DLD1 (cell line): Measurements from ENCODE around the gene KRTAP4-12.
"Not testable (repeated sequence)": the region's sequence is repeated elsewhere in the genome, so short reads cannot be mapped to it uniquely, and the experiment has no call there.

ENCODE experiments used
- in situ Hi-C: cut with HindIII; loops from 2 replicates; pipeline ENCODE4 v1.10.0; 2017; ENCODE audit warnings: low sequenced_read_pairs

The KRTAP4-12 gene

GRCh38 chr17:41127371-41127770 is 3.4 kb upstream of the KRTAP4-12 start:
- in situ Hi-C loops, result no loop called here

DNA sequence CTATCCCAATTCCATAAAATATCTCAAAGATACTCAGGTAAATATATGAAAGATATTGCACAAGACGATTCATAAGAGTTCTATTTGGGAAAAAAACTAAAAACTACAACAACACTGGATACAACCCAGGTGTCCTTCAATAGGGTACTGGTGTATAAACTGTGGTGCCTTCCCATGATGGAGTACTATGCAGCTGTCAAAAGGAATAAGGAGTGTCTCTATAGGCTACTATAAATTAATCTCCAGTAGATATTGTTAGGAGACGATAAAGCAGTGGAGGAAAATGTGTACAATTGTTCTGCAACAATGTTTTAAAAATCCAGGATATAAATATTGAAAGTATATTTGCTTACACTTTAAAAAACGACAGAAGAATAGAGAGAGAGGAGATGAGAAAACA is 2.4 kb upstream of the KRTAP4-12 start:
- in situ Hi-C loops, result no loop called here

- in situ Hi-C loops, result no loop called here
Observed at GRCh38 chr17:41125064-41125463, 1.1 kb upstream of the KRTAP4-12 start.

- in situ Hi-C loops, result not testable (repeated sequence)
Observed at GRCh38 chr17:41123292-41123990, 541 bp downstream of the KRTAP4-12 start.

DNA sequence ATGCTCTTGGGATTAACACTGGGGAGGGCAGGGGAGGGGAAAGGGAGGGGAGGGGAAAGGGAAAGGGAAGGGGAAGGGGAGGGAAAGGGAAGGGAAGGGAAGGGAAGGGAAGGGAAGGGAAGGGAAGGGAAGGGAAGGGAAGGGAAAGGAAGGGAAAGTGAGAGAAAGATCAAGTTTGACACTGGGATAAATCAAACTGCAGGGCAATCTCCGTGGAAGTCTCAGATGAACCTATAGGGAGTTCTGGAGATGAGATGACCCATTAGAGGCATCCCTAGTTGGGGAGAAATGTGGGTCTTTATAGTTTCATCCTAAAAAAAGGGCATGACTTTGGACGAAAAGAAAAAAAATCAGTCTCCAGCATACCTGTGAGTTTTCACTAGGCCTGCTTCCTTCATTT is 2.2 kb downstream of the KRTAP4-12 start:
- in situ Hi-C loops, result no loop called here

GRCh38 chr17:41119696-41120690 is 4.0 kb downstream of the KRTAP4-12 start:
- in situ Hi-C loops, result not testable (repeated sequence)

DNA sequence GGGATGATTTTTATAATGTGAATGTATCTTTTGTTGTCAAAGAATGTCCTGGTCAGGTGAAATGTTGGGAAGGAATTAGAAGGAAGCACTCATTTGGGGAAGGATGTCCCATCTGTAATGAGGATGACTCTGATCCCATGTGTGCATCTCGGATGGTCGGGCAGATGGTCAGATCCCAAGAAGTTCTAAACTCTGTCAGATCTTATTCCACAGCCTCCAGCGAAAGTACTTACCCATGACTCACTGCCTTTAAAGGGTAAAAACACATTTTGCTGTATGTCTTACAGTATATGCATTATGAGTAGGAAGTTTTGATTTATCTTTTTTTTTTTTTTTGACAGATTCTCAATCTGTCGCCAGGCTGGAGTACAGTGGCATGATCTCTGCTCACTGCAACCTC is 5.3 kb downstream of the KRTAP4-12 start:
- in situ Hi-C loops, result no loop called here

GRCh38 chr17:41117846-41118386 is 6.1 kb downstream of the KRTAP4-12 start, which contains the start of gene KRTAP4-11:
Gene KRTAP4-11, minus strand, starts transcription at chr17:41118373. Its CDS starts 58 bp downstream, at chr17:41118315.
- in situ Hi-C loops, result not testable (repeated sequence)

DNA sequence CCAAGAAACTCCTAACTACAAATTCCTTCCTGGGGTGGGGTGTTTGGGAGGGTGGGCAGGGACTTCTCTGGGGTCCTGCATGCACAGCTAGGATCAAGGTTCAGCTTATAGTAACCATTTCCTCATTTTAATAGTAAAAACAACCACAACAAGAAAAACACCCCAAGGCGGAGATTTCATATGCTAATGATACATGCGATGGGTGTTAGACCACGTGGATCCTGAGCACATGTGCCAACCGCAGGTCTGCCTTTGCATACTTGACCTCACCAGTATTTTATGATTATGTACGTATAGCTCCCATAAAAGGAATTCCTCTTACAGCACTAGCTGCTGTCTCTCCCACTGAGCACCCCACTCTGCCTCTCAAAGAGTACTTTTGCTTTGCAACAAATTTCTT is 7.7 kb downstream of the KRTAP4-12 start:
- in situ Hi-C loops, result no loop called here

- in situ Hi-C loops, result no loop called here
Observed at GRCh38 chr17:41111151-41111885, 12.7 kb downstream of the KRTAP4-12 start.

GRCh38 chr17:41108728-41109386 is 15.1 kb downstream of the KRTAP4-12 start:
- in situ Hi-C loops, result not testable (repeated sequence)

GRCh38 chr17:41107941-41108450 is 16.0 kb downstream of the KRTAP4-12 start:
- in situ Hi-C loops, result no loop called here

DNA sequence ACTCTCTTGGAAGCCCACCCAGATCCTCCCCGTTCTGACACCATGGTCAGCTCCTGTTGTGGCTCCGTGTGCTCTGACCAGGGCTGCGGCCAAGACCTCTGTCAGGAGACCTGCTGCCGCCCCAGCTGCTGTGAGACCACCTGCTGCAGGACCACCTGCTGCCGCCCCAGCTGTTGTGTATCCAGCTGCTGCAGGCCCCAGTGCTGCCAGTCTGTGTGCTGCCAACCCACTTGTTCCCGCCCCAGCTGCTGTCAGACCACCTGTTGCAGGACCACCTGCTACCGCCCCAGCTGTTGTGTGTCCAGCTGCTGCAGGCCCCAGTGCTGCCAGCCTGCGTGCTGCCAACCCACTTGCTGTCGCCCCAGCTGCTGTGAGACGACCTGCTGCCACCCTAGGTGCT is 18.6 kb downstream of the KRTAP4-12 start, which contains the start of gene KRTAP4-9:
Gene KRTAP4-9 (plus strand): TSS at position 43 of the 400 bp plus-strand sequence. CDS start 0 bp downstream, at position 43.
- in situ Hi-C loops, result not testable (repeated sequence)

GRCh38 chr17:41104386-41105038 is 19.5 kb downstream of the KRTAP4-12 start:
- in situ Hi-C loops, result not testable (repeated sequence)

DNA sequence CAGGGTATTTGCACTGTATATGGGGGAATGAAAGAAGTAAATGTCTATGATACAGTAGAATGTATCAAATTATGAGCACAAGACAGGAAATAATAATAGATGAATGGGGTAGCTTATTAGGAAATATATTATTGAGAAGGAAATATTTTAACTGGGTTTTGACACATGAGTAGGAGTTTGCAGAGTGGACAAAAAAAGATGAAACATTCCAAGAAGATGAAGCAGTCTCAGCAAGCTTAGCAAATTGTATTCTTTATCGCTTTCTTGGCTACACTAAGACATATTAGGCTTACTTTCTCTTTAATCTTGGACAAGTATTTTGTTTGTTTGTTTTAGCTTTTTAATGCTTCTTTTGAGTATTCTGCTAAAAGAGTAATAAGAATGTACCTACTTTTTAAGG is 20.1 kb downstream of the KRTAP4-12 start:
- in situ Hi-C loops, result no loop called here

- in situ Hi-C loops, result no loop called here
Observed at GRCh38 chr17:41101586-41102259, 22.3 kb downstream of the KRTAP4-12 start, which contains the start of gene KRTAP4-16. Gene KRTAP4-16, minus strand, starts transcription at chr17:41102209. Its CDS starts 0 bp downstream, at chr17:41102209.

- in situ Hi-C loops, result not testable (repeated sequence)
Observed at GRCh38 chr17:41099682-41100480, 24.1 kb downstream of the KRTAP4-12 start.

DNA sequence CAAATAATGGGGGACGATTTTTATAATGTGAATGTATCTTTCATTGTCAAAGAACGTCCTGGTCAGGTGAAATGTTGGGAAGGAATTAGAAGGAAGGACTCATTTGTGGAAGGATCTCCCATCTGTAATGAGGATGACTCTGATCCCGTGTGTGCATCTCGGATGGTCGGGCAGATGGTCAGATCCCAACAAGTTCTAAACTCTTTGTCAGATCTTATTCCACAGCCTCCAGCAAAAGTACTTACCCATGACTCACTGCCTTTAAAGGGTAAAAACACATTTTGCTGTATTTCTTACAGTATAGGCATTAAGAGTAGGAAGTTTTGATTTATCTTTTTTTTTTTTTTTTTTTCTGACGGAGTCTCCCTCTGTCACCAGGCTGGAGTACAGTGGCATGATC is 25.5 kb downstream of the KRTAP4-12 start:
- in situ Hi-C loops, result no loop called here
